ENCODE measurements around the gene BNC2. TPM values are rescaled to one million over a fixed set of nuclear protein-coding genes. Genes with fewer than 3 reads are reported as not detected.

The BNC2 gene
- total RNA-seq, 6 experiments from 2014 or later, result 19.0 to 28.7 (median 25.4) TPM

DNA sequence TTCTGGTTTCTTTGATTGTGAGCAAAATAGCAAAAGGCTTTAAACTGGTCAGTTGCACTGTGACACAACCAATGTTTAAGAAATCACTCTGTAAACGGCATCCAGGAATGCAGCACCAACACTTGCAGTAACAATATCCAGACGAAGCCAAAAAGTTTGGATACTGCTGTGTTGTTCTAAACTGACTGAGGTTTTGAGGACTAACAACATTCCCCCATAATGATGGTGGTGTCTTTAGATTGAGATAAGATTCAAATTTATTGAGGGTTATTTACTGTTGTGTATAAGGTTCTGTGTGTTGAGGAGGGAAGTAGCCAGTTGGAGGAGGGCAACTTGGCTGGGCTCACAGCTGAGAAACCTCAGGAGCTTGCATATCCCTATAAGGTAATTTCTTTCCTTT, 353.6 kb downstream of the BNC2 start:
- peak overlapping the region; percentile 16; the same call in 1 of the 2 replicates for H3K27ac Mint-ChIP-seq

DNA sequence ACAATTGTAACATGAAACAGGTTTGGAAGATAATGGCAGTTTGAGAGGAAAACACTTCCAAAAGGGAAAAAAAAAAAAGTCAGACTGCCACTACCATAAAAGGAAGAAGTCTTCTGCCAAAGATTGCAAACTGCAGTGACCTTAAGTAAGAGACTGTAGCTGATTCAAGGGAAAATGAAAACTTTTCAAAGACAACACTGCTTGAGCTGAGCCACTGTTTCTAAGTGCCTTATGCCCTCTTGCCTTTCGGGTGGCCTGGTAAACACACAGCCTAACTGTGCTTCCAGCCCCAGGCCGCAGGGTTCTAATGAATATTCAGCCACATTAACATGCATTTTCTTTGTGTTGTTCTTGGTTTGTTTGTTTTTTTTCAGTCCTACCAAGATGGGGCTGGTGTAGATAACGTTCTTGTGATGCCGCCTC, 354.6 kb downstream of the BNC2 start:
- no peaks in the 10 kb centered on the region for H3K27me3 Mint-ChIP-seq (ENCODE audit: insufficient read depth)
- peak overlapping the region; percentile 15; the same call in 1 of the 2 replicates for H3K4me3 Mint-ChIP-seq
- H3K27ac Mint-ChIP-seq, result peak overlapping the region; percentile 48; the same call in 1 of the 2 replicates
- H3K36me3 Mint-ChIP-seq (ENCODE audit: low read depth), result peaks cover 14% of the 10 kb centered on the region
- TF ChIP-seq, protein P1, sequence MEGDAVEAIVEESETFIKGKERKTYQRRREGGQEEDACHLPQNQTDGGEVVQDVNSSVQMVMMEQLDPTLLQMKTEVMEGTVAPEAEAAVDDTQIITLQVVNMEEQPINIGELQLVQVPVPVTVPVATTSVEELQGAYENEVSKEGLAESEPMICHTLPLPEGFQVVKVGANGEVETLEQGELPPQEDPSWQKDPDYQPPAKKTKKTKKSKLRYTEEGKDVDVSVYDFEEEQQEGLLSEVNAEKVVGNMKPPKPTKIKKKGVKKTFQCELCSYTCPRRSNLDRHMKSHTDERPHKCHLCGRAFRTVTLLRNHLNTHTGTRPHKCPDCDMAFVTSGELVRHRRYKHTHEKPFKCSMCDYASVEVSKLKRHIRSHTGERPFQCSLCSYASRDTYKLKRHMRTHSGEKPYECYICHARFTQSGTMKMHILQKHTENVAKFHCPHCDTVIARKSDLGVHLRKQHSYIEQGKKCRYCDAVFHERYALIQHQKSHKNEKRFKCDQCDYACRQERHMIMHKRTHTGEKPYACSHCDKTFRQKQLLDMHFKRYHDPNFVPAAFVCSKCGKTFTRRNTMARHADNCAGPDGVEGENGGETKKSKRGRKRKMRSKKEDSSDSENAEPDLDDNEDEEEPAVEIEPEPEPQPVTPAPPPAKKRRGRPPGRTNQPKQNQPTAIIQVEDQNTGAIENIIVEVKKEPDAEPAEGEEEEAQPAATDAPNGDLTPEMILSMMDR (IDR thresholded peaks at IDR 0.05), result no peak
- peaks cover 69% of the 10 kb centered on the region for H3K4me1 Mint-ChIP-seq (ENCODE audit: low read depth)
- no peaks in the 10 kb centered on the region for H3K9me3 Mint-ChIP-seq
- DNase-seq, result peak; percentile 62

More for the DNA sequence above, 353.6 kb downstream of the BNC2 start:
- TF ChIP-seq, protein P1 (IDR thresholded peaks at IDR 0.05), result no peak
- Mint-ChIP-seq H3K27me3 (ENCODE audit: insufficient read depth) (no peaks in the 10 kb centered on the region), H3K4me3 (0 out of 2 replicates have a peak overlapping the region, but pooled peaks have one; percentile 9), H3K4me1 (ENCODE audit: low read depth) (peaks cover 78% of the 10 kb centered on the region), H3K36me3 (ENCODE audit: low read depth) (peaks cover 14% of the 10 kb centered on the region), H3K9me3 (no peaks in the 10 kb centered on the region)
- peak; percentile 41 for DNase-seq

DNA sequence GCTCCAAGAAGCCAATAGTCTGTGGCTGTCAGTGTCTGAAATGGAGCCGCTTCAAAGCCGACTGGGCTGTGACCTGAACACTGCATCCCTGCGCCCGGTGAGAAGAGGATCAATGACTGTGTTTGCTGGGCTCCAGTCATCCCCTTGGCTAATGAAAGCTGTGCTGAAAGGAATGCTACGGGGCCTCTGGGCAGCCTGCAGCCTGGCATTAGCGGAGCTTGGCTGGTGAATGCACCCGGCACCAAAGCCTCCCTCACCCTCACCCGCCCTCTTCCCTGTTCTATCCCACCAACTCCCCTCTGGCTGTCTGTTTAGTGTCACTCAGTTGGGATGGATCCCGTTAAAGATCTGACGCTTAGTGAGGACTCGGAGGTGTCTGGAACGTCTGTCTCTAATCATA, 355.3 kb downstream of the BNC2 start:
- Mint-ChIP-seq H3K9me3 (no peaks in the 10 kb centered on the region), H3K4me1 (ENCODE audit: low read depth) (peaks cover 69% of the 10 kb centered on the region), H3K27me3 (ENCODE audit: insufficient read depth) (no peaks in the 10 kb centered on the region), H3K4me3 (no peak overlapping the region), H3K27ac (no peak overlapping the region; the same call in 1 of the 2 replicates), H3K36me3 (ENCODE audit: low read depth) (peaks cover 12% of the 10 kb centered on the region)
- TF ChIP-seq, protein P1 (IDR thresholded peaks at IDR 0.05), result no peak
- no peak for DNase-seq

DNA sequence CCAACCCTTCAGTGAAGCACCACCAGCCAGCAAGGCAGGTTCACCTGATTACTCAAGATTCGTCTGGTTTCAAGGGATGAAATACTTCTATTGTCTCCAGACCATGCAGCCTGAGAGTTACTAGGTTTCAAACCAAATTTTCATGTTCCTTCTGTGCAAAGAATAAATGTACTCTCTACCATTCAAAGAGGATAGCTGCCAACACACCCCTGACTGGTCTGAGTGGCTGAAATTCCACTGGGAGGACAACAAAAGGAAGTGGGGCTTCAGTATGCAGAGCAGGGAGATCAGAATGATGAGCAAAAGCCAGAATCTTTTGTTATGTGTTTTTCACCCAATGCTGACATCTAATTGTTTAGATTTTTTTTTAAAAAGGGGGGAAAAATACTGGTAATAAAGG, 356.3 kb downstream of the BNC2 start:
- TF ChIP-seq, protein P1 (IDR thresholded peaks at IDR 0.05), result no peak
- H3K9me3 Mint-ChIP-seq, result no peaks in the 10 kb centered on the region
- DNase-seq, result no peak
- peaks cover 69% of the 10 kb centered on the region for H3K4me1 Mint-ChIP-seq (ENCODE audit: low read depth)
- no peak overlapping the region for H3K27ac Mint-ChIP-seq
- H3K27me3 Mint-ChIP-seq (ENCODE audit: insufficient read depth), result no peaks in the 10 kb centered on the region
- peaks cover 4% of the 10 kb centered on the region for H3K36me3 Mint-ChIP-seq (ENCODE audit: low read depth)
- no peak overlapping the region for H3K4me3 Mint-ChIP-seq

DNA sequence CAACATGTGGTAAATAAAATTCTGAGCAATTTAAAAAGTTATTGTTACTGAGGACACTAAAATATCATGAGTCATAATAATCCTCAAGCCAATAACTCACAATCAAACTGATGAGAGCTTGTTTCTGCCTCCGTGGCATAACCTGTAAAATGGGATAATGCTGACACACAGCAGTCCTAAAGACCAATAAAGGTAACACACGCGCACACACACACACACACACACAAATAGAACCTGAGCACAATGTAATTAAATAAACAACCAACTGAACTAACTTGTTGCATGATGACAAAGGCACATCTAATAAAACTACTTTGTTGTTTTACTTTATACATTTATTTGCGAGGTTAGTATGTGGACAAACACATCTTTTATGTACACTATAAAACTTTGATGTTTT, 358.2 kb downstream of the BNC2 start:
- Mint-ChIP-seq H3K36me3 (ENCODE audit: low read depth) (peaks cover 12% of the 10 kb centered on the region), H3K9me3 (no peaks in the 10 kb centered on the region), H3K4me1 (ENCODE audit: low read depth) (peaks cover 67% of the 10 kb centered on the region), H3K27me3 (ENCODE audit: insufficient read depth) (no peaks in the 10 kb centered on the region), H3K4me3 (no peak overlapping the region), H3K27ac (no peak overlapping the region)
- TF ChIP-seq, protein P1 (IDR thresholded peaks at IDR 0.05), result no peak
- DNase-seq, result no peak
